ENCODE data around the gene SLC66A2.

SLC66A2 gene

DNA sequence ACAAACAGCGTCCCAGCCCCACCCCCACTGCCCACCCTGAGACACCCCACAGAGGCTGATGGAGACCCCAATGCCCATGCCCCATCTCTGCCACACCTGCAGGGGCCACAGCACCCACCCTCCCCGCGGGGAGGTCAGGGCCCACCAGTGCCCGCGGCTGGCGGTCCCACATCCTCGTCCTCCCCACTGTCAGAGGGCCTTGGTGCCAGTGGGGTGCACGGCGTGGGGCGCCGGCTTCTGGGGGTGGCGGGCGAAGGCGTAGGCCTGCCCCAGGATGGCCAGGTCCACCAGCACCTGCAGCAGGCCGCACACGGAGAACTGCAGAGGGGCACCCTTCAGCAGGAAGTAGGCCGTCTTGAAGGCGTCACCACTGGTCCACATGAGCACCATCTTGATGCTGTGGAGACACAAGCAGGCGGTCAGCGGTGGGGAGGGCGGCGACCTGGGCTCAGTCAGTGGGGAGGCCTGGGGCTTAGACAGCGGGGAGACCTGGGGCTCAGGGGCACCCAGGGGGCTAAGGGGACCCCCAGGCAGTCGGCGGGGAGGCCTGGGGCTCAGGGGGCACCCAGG is 47.6 kb downstream of the SLC66A2 start:
- Histone ChIP-seq H4K20me1 (ENCODE audit: insufficient read depth, low read length) (no peaks in the 10 kb centered on the region), H3F3A (ENCODE audit: insufficient read depth, low read length) (no peaks in the 10 kb centered on the region), H3K4me2 (ENCODE audit: low read depth, low read length) (no peak overlapping the region), H3K4me1 (ENCODE audit: low read length) (no peaks in the 10 kb centered on the region), H3K27me3 (replicated peaks; ENCODE audit: insufficient read depth, low read length) (no peaks in the 10 kb centered on the region), H3K27ac (ENCODE audit: low read length) (no peak overlapping the region), H3K9me3 (replicated peaks; ENCODE audit: insufficient read depth, low read length) (no peaks in the 10 kb centered on the region), H3K9me2 (replicated peaks; ENCODE audit: insufficient read depth, low read length) (no peaks in the 10 kb centered on the region), H3K36me3 (replicated peaks; ENCODE audit: insufficient read depth, low read length) (no peaks in the 10 kb centered on the region), H3K9ac (ENCODE audit: low read length) (no peak overlapping the region), H2AFZ (ENCODE audit: low read length) (no peak overlapping the region), H3K4me3 (ENCODE audit: low read length) (no peak overlapping the region), H3K79me2 (ENCODE audit: low read length) (no peaks in the 10 kb centered on the region)
- DNase-seq = no peak
- TF ChIP-seq EZH2phosphoT487 (IDR thresholded peaks at IDR 0.05; ENCODE audit: low read length) = no peak
- no peak for TF ChIP-seq EZH2 (optimal IDR thresholded peaks at IDR 0.05; ENCODE audit: low read depth, low read length)
- TF ChIP-seq, protein P1, sequence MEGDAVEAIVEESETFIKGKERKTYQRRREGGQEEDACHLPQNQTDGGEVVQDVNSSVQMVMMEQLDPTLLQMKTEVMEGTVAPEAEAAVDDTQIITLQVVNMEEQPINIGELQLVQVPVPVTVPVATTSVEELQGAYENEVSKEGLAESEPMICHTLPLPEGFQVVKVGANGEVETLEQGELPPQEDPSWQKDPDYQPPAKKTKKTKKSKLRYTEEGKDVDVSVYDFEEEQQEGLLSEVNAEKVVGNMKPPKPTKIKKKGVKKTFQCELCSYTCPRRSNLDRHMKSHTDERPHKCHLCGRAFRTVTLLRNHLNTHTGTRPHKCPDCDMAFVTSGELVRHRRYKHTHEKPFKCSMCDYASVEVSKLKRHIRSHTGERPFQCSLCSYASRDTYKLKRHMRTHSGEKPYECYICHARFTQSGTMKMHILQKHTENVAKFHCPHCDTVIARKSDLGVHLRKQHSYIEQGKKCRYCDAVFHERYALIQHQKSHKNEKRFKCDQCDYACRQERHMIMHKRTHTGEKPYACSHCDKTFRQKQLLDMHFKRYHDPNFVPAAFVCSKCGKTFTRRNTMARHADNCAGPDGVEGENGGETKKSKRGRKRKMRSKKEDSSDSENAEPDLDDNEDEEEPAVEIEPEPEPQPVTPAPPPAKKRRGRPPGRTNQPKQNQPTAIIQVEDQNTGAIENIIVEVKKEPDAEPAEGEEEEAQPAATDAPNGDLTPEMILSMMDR (IDR thresholded peaks at IDR 0.05; ENCODE audit: low read length) = no peak

DNA sequence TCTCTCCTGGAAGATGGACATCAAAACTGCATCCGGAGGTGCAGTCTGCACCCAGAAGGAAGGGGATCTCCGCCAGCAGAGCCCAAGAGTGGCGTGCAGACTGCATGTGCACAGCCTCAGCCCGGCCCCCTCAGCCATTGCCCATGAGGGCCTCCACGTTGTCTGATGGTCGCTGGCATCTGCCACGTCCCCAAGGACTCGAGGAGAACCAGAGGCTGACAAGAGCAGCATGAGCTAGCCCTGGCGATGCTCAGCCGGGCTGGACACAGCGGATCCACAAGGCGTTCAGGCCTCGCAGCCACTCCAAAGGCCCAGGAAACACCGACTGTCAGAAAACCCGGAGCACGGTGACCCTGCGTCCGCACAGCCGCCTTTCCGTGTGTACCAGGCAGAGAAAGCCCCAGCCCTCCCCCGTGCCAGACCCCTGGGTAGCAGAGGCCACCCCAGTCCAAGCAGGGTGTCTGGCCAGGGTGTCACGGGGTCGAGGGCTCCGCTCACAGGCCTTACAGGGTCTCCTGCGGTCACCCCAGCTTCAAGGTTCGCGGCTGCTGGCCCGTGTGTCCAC is 48.3 kb downstream of the SLC66A2 start:
- TF ChIP-seq, protein P1 (IDR thresholded peaks at IDR 0.05; ENCODE audit: low read length) = no peak
- TF ChIP-seq EZH2 (optimal IDR thresholded peaks at IDR 0.05; ENCODE audit: low read depth, low read length) (no peak), EZH2phosphoT487 (IDR thresholded peaks at IDR 0.05; ENCODE audit: low read length) (no peak)
- Histone ChIP-seq H3K4me1 (ENCODE audit: low read length) (no peaks in the 10 kb centered on the region), H2AFZ (ENCODE audit: low read length) (no peak overlapping the region), H3K4me3 (ENCODE audit: low read length) (no peak overlapping the region), H3K27me3 (replicated peaks; ENCODE audit: insufficient read depth, low read length) (no peaks in the 10 kb centered on the region), H4K20me1 (ENCODE audit: insufficient read depth, low read length) (no peaks in the 10 kb centered on the region), H3K9ac (ENCODE audit: low read length) (no peak overlapping the region), H3K9me3 (replicated peaks; ENCODE audit: insufficient read depth, low read length) (no peaks in the 10 kb centered on the region), H3K36me3 (replicated peaks; ENCODE audit: insufficient read depth, low read length) (no peaks in the 10 kb centered on the region), H3K27ac (ENCODE audit: low read length) (no peak overlapping the region), H3F3A (ENCODE audit: insufficient read depth, low read length) (no peaks in the 10 kb centered on the region), H3K4me2 (ENCODE audit: low read depth, low read length) (no peak overlapping the region), H3K79me2 (ENCODE audit: low read length) (no peaks in the 10 kb centered on the region), H3K9me2 (replicated peaks; ENCODE audit: insufficient read depth, low read length) (no peaks in the 10 kb centered on the region)
- DNase-seq = no peak

DNA sequence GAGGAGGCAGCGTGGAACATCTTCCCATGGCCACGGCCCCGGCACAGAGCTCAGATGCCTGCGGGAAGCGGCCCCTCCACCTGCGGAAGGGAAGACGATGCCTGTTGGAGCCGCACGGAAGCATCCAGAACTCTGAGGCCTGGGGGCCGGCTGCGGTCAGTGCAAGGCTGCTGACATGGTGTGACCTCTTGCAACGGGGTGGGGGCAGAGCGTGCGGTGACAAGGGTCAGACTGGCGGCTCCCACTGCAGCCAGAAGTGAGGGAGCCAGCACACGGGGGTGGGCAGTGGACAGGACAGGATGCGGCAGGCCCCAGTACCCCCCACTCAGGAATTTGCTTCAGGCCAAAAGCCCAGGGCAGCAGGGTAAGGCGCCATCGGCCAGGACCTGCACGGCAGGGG is 48.8 kb downstream of the SLC66A2 start:
- Histone ChIP-seq H3K4me1 (ENCODE audit: low read length) (no peaks in the 10 kb centered on the region), H3K4me3 (ENCODE audit: low read length) (no peak overlapping the region), H3K27me3 (replicated peaks; ENCODE audit: insufficient read depth, low read length) (no peaks in the 10 kb centered on the region), H3K9me2 (replicated peaks; ENCODE audit: insufficient read depth, low read length) (no peaks in the 10 kb centered on the region), H3K9me3 (replicated peaks; ENCODE audit: insufficient read depth, low read length) (no peaks in the 10 kb centered on the region), H2AFZ (ENCODE audit: low read length) (no peak overlapping the region), H4K20me1 (ENCODE audit: insufficient read depth, low read length) (no peaks in the 10 kb centered on the region), H3F3A (ENCODE audit: insufficient read depth, low read length) (no peaks in the 10 kb centered on the region), H3K4me2 (ENCODE audit: low read depth, low read length) (no peak overlapping the region), H3K9ac (ENCODE audit: low read length) (no peak overlapping the region), H3K79me2 (ENCODE audit: low read length) (no peaks in the 10 kb centered on the region), H3K27ac (ENCODE audit: low read length) (no peak overlapping the region), H3K36me3 (replicated peaks; ENCODE audit: insufficient read depth, low read length) (no peaks in the 10 kb centered on the region)
- TF ChIP-seq EZH2 (optimal IDR thresholded peaks at IDR 0.05; ENCODE audit: low read depth, low read length) = no peak
- TF ChIP-seq, protein P1 (IDR thresholded peaks at IDR 0.05; ENCODE audit: low read length) = no peak
- no peak for DNase-seq

All from MM.1S (cell line).